Calu3 (cell line): ENCODE data around the gene C21orf91. TPM values are rescaled to one million over a fixed set of nuclear protein-coding genes. Genes with fewer than 3 reads are reported as not detected.

Experiments used
- BruUV-seq: library from RNA; stranded (reverse); fragments of 400-500 nt; replicated peaks from 2 replicates; lab custom pipeline; 2021; lab: Mats Ljungman, UMichigan
- CTCF ChIA-PET: fragments of 300-600 bp; sonication (Branson Sonifier 250); formaldehyde crosslinking; loops from one replicate; lab custom pipeline; 2022; ENCODE audit warnings: antibody characterized with exemption; lab: Charles Lee
- DNase-seq: peaks from one replicate; pipeline ENCODE4 v3.0.0; 2022
- H3K27ac Mint-ChIP-seq: one replicate; pipeline ENCODE4 v1.8.0; 2022; ENCODE audit warnings: mixed read lengths; ENCODE audit not compliant: unreplicated experiment
- H3K27me3 Mint-ChIP-seq: one replicate; pipeline ENCODE4 v1.8.0; 2022; ENCODE audit warnings: mixed read lengths; ENCODE audit not compliant: unreplicated experiment
- H3K36me3 Mint-ChIP-seq: one replicate; pipeline ENCODE4 v1.8.0; 2022; ENCODE audit warnings: mild to moderate bottlenecking, moderate library complexity, mixed read lengths; ENCODE audit not compliant: insufficient read depth, unreplicated experiment
- H3K4me1 Mint-ChIP-seq: one replicate; pipeline ENCODE4 v1.8.0; 2022; ENCODE audit warnings: mild to moderate bottlenecking, low read depth, mixed read lengths; ENCODE audit not compliant: unreplicated experiment
- H3K4me3 Mint-ChIP-seq: one replicate; pipeline ENCODE4 v1.8.0; 2022; ENCODE audit warnings: mild to moderate bottlenecking, low read depth, moderate library complexity, mixed read lengths; ENCODE audit not compliant: unreplicated experiment
- H3K9me3 Mint-ChIP-seq: one replicate; pipeline ENCODE4 v1.8.0; 2022; ENCODE audit warnings: low read depth, mixed read lengths; ENCODE audit not compliant: unreplicated experiment
- intact Hi-C: fragments of 100-400 bp; cut with micrococcal nuclease; formaldehyde crosslinking; loops from one replicate; pipeline ENCODE4 v1.10.0; 2022; ENCODE audit not compliant: unreplicated experiment
- total RNA-seq: library from RNA; stranded (reverse); gene quantifications from 2 replicates; pipeline ENCODE4 v1.2.3, GENCODE V29; 2022
- TF ChIP-seq, protein P1 (sequence below): fragments of 200-600 bp; IDR thresholded peaks from one replicate; pipeline ENCODE4 v1.8.0; 2022; ENCODE audit warnings: antibody characterized with exemption; ENCODE audit not compliant: unreplicated experiment

Gene C21orf91
- total RNA-seq, 1 experiment from 2014 or later, result 9.6 TPM

DNA sequence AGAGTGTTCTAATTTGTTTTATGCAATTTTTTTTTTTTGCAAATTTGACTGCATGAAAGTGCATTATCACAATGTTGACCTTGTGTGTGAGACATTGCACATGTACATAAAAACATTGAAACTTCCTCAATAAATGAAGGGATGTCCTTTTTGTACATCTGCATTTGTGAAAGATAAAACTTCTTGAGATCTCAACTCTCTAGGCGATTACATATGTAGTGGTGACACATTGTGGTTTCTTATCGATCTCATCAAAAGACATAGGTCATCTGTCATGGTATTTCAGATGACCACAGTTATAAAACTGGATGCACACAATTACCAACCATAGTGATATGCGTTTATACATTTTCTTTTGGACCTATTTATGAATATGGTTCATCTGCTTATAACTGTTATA lies 35.6 kb upstream of the C21orf91 start:
- Mint-ChIP-seq H3K9me3 (no peaks in the 10 kb centered on the region), H3K27ac (no peak overlapping the region), H3K4me3 (no peak overlapping the region), H3K4me1 (no peaks in the 10 kb centered on the region), H3K27me3 (peaks cover 14% of the 10 kb centered on the region), H3K36me3 (no peaks in the 10 kb centered on the region)
- BruUV-seq, result no TSS peak
- TF ChIP-seq, protein P1, sequence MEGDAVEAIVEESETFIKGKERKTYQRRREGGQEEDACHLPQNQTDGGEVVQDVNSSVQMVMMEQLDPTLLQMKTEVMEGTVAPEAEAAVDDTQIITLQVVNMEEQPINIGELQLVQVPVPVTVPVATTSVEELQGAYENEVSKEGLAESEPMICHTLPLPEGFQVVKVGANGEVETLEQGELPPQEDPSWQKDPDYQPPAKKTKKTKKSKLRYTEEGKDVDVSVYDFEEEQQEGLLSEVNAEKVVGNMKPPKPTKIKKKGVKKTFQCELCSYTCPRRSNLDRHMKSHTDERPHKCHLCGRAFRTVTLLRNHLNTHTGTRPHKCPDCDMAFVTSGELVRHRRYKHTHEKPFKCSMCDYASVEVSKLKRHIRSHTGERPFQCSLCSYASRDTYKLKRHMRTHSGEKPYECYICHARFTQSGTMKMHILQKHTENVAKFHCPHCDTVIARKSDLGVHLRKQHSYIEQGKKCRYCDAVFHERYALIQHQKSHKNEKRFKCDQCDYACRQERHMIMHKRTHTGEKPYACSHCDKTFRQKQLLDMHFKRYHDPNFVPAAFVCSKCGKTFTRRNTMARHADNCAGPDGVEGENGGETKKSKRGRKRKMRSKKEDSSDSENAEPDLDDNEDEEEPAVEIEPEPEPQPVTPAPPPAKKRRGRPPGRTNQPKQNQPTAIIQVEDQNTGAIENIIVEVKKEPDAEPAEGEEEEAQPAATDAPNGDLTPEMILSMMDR, result no peak
- DNase-seq, result no peak
- intact Hi-C loops, result no loop called here
- CTCF ChIA-PET, result no interaction called here

DNA sequence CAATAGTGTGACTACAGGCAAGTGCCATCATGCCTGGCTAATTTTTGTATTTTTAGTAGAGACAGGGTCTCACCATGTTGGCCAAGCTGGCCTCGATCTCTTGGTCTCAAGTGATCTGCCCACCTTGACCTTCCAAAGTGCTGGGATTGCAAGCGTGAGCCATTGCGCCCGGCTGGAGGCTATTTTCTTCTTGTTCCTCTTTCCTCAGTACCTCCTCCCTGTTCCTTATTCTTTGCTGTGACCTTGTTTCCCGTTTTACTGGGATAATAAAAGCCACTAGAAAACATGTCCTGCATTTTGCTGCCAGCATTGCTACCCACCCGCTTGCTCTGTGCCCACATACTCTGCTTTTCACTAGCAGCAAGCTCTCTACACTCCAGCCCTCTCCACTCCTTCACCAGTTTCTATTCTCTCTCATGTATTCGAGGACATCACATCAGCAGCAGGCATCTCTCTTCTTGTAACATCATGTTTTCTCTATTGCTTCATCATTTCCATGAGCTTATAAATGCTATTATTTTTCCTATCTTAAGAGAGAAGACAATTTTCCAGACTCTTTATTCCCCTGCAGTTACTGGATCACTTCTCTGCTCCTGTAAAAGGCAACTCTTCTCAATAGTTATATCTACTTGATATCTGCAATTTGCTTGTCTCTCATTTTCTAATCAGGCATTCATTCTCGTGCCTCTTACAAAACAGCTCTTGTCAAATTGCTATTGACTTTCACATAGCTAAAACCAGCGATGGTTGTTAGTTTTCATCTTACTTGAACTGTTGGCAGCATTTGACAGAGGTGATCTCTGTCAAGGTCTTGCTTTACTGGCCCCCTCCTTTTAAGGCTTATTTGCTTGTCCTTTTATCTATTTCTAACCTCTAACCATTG lies 34.5 kb upstream of the C21orf91 start:
- H3K27ac Mint-ChIP-seq, result no peak overlapping the region
- CTCF ChIA-PET, result no interaction called here
- no peak overlapping the region for H3K4me3 Mint-ChIP-seq
- DNase-seq, result no peak
- intact Hi-C loops, result no loop called here
- H3K36me3 Mint-ChIP-seq, result no peaks in the 10 kb centered on the region
- no peaks in the 10 kb centered on the region for H3K9me3 Mint-ChIP-seq
- no TSS peak for BruUV-seq
- TF ChIP-seq, protein P1, result no peak
- H3K4me1 Mint-ChIP-seq, result no peaks in the 10 kb centered on the region
- H3K27me3 Mint-ChIP-seq, result peaks cover 14% of the 10 kb centered on the region

- Mint-ChIP-seq H3K4me1 (no peaks in the 10 kb centered on the region), H3K27ac (no peak overlapping the region), H3K9me3 (no peaks in the 10 kb centered on the region), H3K36me3 (no peaks in the 10 kb centered on the region), H3K4me3 (no peak overlapping the region), H3K27me3 (no peaks in the 10 kb centered on the region)
- TF ChIP-seq, protein P1, result no peak
- no TSS peak for BruUV-seq
- DNase-seq, result no peak
- CTCF ChIA-PET, result no interaction called here
- intact Hi-C loops, result no loop called here
These were observed 29.1 kb upstream of the C21orf91 start for GRCh38 chr21:17848228-17848627.

GRCh38 chr21:17841103-17841502 lies 21.9 kb upstream of the C21orf91 start:
- no peak for DNase-seq
- TF ChIP-seq, protein P1, result no peak
- Mint-ChIP-seq H3K4me1 (no peaks in the 10 kb centered on the region), H3K4me3 (no peak overlapping the region), H3K27ac (no peak overlapping the region), H3K36me3 (no peaks in the 10 kb centered on the region), H3K9me3 (no peaks in the 10 kb centered on the region), H3K27me3 (no peaks in the 10 kb centered on the region)
- intact Hi-C loops, result no loop called here
- BruUV-seq, result no TSS peak
- CTCF ChIA-PET, result no interaction called here
